Measurements from ENCODE around the gene C1orf146.

C1orf146 gene

GRCh38 chr1:92218559-92218958, 844 bp downstream of the C1orf146 start (continued):
- TF ChIP-seq TCF4 (CRISPR knock-in tag; IDR thresholded peaks at IDR 0.05; ENCODE audit: borderline replicate concordance): no peak
- no peak for TF ChIP-seq CSRNP3 (CRISPR knock-in tag; IDR thresholded peaks at IDR 0.05)
- TF ChIP-seq PPARA (CRISPR knock-in tag; IDR thresholded peaks at IDR 0.05; ENCODE audit: borderline replicate concordance): no peak
- no peak for TF ChIP-seq RARB (CRISPR knock-in tag; IDR thresholded peaks at IDR 0.05)
- no peak for TF ChIP-seq POU6F1 (CRISPR knock-in tag; IDR thresholded peaks at IDR 0.05; ENCODE audit: borderline replicate concordance, low read depth)
- no peak for TF ChIP-seq ISL1 (CRISPR knock-in tag; IDR thresholded peaks at IDR 0.05)

- ATAC-seq: no peak
- no peak for TF ChIP-seq ISL1 (CRISPR knock-in tag; IDR thresholded peaks at IDR 0.05)
- TF ChIP-seq TSHZ2 (CRISPR knock-in tag; IDR thresholded peaks at IDR 0.05): no peak
- TF ChIP-seq TOX (CRISPR knock-in tag; IDR thresholded peaks at IDR 0.05; ENCODE audit: borderline replicate concordance): no peak
- no peak for TF ChIP-seq ESRRG (CRISPR knock-in tag; IDR thresholded peaks at IDR 0.05)
- no peak for TF ChIP-seq OSR1 (CRISPR knock-in tag; IDR thresholded peaks at IDR 0.05)
- TF ChIP-seq GLIS3 (CRISPR knock-in tag; IDR thresholded peaks at IDR 0.05): no peak
- no peak for TF ChIP-seq ZFP30 (CRISPR knock-in tag; IDR thresholded peaks at IDR 0.05)
These were observed 1.3 kb downstream of the C1orf146 start for GRCh38 chr1:92219028-92219427.

- no peak for ATAC-seq
- TF ChIP-seq BACH2 (CRISPR knock-in tag; IDR thresholded peaks at IDR 0.05; ENCODE audit: borderline replicate concordance) (no peak), PPARA (CRISPR knock-in tag; IDR thresholded peaks at IDR 0.05; ENCODE audit: borderline replicate concordance) (no peak), CREB5 (CRISPR knock-in tag; IDR thresholded peaks at IDR 0.05; ENCODE audit: low read depth) (no peak), ISL1 (CRISPR knock-in tag; IDR thresholded peaks at IDR 0.05) (no peak), TSHZ2 (CRISPR knock-in tag; IDR thresholded peaks at IDR 0.05) (no peak), ZFP30 (CRISPR knock-in tag; IDR thresholded peaks at IDR 0.05) (no peak), ESRRG (CRISPR knock-in tag; IDR thresholded peaks at IDR 0.05) (no peak), ARNTL (CRISPR knock-in tag; IDR thresholded peaks at IDR 0.05; ENCODE audit: borderline replicate concordance, low read depth) (no peak), ZNF8 (CRISPR knock-in tag; IDR thresholded peaks at IDR 0.05) (no peak), ZNF565 (CRISPR knock-in tag; conservative IDR thresholded peaks at IDR 0.05; ENCODE audit: low read depth) (no peak), TCF4 (CRISPR knock-in tag; IDR thresholded peaks at IDR 0.05; ENCODE audit: borderline replicate concordance) (no peak), SNAI2 (CRISPR knock-in tag; IDR thresholded peaks at IDR 0.05) (no peak)
These were observed 10.7 kb downstream of the C1orf146 start for GRCh38 chr1:92228401-92228800.

- TF ChIP-seq ISL1 (CRISPR knock-in tag; IDR thresholded peaks at IDR 0.05): no peak
These were observed 13.0 kb downstream of the C1orf146 start for GRCh38 chr1:92230736-92231135.

More at GRCh38 chr1:92230736-92231135, 13.0 kb downstream of the C1orf146 start:
- no peak for ATAC-seq

Measured in SK-N-SH treated with all-trans-retinoic acid at 6 μM for 48 hours (cell line).